Measurements from ENCODE around the gene PPP1R14B.

Gene PPP1R14B

GRCh38 chr11:64210301-64211020 lies 36.3 kb downstream of the PPP1R14B start:
- DNase-seq (ENCODE audit: low read depth): no peak

- DNase-seq (ENCODE audit: low read depth): no peak
Observed at GRCh38 chr11:64209563-64209843, 37.2 kb downstream of the PPP1R14B start.

- DNase-seq (ENCODE audit: low read depth): no peak
Observed at GRCh38 chr11:64208796-64209562, 37.8 kb downstream of the PPP1R14B start.

- DNase-seq (ENCODE audit: low read depth): no peak
Observed at GRCh38 chr11:64208086-64208795, 38.5 kb downstream of the PPP1R14B start.

GRCh38 chr11:64207256-64208085 lies 39.3 kb downstream of the PPP1R14B start:
- DNase-seq (ENCODE audit: low read depth): no peak

GRCh38 chr11:64206457-64207255 lies 40.1 kb downstream of the PPP1R14B start, which contains the start of gene FERMT3:
TSS of gene FERMT3 (plus strand) at chr11:64206721. CDS start at chr11:64207365, 644 bp downstream.
- no peak for DNase-seq (ENCODE audit: low read depth)

GRCh38 chr11:64204464-64204989 lies 42.2 kb downstream of the PPP1R14B start:
- peak; percentile 96 for DNase-seq (ENCODE audit: low read depth)

GRCh38 chr11:64204080-64204440 lies 42.7 kb downstream of the PPP1R14B start:
- no peak for DNase-seq (ENCODE audit: low read depth)

- DNase-seq (ENCODE audit: low read depth): no peak
Observed at GRCh38 chr11:64203421-64204079, 43.2 kb downstream of the PPP1R14B start.

GRCh38 chr11:64202992-64203391 lies 43.8 kb downstream of the PPP1R14B start:
- DNase-seq (ENCODE audit: low read depth): no peak

- no peak for DNase-seq (ENCODE audit: low read depth)
Observed at GRCh38 chr11:64201543-64201942, 45.2 kb downstream of the PPP1R14B start.

- DNase-seq (ENCODE audit: low read depth): no peak
Observed at GRCh38 chr11:64198511-64198910, 48.2 kb downstream of the PPP1R14B start.

- no peak for DNase-seq (ENCODE audit: low read depth)
Observed at GRCh38 chr11:64196626-64197025, 50.1 kb downstream of the PPP1R14B start.

Measured in fibroblast of the conjunctiva (primary cell).